GM11168 (cell line): ENCODE data around the gene ING4.

ENCODE experiments used
- in situ Hi-C: fragments of 300-500 bp; cut with MboI; formaldehyde crosslinking; loops from one replicate; pipeline ENCODE4 v1.12.0; 2022; ENCODE audit warnings: low sequenced_read_pairs; ENCODE audit not compliant: unreplicated experiment

ING4 gene

GRCh38 chr12:6612652-6613014, 50.3 kb downstream of the ING4 start:
- in situ Hi-C loops, result no loop called here

DNA sequence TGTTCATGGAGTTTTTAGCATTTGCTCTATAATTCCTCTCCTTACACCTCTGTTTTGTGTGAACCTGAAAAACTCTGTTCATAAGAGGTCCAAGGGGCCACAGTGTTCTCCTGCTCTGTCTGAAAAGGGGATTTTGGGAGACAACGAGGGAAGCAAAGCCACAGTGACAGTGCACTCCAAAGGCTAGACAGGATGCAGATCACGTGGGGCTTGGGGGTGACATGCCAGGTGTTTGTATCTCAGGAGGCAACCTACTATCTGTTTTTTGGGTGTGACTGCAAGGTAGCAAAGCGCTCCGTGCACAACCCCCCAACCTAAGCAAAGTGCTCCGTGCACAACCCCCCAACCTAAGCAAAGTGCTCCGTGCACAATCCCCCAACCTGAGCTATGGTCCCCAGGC, 50.7 kb downstream of the ING4 start:
- in situ Hi-C loops, result no loop called here

DNA sequence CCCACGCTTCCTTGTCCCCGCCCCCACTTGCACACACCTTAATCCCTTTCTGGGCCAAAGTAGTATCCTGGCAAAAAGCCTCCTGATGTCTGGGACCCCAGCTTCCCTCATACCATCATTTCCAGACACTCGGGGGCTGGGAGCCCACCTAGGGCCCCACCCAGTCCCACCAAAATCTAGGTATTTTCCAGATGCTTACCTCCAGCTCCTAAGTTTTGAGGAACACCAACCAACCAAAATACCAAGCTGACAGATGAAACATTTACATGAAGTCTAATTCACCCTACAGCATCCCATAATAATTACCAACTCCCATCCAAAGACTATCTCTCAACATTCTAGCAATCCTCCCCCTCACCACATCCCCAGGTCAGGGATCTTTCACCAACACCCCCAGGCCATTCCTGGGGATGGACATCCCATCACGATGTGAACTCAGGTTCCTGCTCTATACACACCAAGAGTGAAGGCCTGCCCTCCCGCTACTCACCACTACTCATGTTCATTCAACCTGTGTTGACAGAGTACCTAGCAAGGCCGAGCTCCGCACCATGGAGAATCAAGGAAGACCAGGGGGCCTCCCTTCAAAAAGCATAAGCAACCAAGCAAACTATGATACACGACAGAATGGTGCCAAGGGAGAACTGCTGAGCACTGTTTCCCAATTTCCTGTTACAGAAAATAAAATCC, 54.2 kb downstream of the ING4 start:
- in situ Hi-C loops, result no loop called here

GRCh38 chr12:6607751-6608591, 54.9 kb downstream of the ING4 start:
- in situ Hi-C loops, result no loop called here

GRCh38 chr12:6606331-6607131, 56.4 kb downstream of the ING4 start:
- in situ Hi-C loops, result no loop called here

DNA sequence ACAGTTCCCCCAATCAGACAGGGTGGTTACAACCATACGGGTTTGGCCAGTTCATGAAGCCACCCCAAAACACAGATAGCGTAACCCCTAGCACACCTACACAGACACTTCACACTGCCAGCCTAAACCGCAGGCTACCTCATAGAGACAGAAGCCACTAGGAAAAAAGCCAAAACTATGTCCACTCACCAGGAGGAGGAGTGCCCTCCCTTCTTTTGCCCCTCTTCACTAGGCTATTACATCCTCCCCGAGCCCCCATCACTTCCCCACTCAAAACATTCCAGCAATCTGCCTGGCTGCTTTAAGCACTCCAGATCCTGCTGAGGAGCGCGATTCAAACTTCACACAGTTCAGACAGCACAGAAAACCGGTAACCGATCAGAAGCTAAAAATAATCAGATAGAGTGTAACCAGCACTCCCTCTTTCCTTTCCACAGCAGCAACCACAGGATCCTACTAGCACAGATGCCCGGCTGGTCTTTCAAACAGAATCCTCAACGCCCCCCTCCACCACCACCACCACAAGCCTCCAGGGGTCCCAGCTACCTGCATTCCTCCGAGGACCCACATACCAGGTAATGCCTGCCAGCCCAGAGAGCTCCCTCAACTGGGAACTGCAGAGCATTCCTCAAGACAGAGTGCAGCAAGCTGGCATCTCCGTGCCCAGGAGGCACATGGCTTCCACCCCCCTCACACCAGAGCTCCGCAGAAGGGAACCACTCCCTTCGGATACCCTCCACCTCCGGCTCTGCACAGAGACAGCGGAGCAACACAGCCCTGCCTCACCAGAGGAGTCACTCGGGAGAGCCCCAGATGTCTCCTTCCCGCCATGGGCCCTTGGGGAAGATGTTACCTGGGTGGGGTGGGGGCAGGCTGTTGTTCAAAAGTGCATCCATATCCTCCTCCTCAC, 57.2 kb downstream of the ING4 start:
- in situ Hi-C loops, result no loop called here

DNA sequence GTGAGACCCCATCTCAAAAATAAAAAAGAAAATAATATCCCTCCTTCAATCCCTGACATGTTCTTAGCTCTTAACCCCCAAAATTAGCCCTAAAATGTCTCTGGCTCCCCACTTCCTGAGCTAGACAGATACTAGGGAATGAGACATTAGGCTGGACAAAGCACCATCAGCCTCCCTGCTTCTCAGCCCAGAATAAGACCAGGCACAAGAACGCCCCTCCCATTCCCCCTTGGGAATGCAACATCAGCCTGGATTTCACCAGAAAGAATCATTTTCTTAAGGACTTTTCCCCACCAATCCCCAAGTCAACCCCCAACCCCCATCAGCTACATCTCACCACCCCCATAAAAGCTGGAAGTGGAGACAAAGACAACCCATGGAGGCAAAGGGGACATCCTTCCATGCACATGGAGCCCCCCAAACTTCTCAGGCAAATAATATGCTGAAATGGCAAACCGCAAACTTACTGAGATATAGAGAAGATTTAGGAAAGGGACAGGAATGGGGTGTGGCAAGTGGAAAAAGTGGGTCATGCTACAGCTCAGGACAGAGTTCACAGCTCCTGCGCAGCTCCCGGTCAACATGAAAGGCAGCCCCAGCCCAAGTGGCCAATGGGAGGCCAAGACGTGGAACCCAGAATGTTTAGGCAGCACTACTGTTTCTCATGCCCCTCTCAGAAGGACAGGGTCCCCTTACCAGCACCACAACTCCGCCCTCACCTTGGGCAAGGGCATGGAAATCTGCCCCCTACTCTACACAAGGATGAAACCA, 58.5 kb downstream of the ING4 start:
- in situ Hi-C loops, result no loop called here

DNA sequence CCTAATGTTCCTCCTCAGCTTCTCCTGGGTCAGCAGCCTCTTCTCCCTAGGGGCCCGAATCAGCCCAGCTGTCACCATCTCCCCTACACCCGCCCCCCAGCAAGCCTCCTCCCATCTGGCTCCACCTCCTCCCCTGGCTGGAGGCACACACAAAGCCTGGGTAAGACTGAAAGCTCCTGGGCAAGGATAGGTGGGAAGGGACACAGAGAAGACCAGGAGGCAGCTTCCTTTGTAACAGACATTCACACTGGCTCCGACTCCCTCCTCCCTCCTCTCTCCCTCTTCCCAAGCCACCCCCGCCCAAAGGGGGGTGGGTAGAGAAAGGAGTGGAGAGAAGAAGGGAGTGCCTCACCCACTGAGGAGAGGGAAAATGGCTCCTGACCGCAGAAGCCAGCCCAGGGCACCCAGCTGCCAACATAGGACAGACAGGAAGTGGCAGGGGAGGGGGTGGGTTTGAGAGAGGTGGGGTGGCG, 59.8 kb downstream of the ING4 start:
- in situ Hi-C loops, result no loop called here

- in situ Hi-C loops, result no loop called here
These were observed 60.4 kb downstream of the ING4 start for GRCh38 chr12:6602526-6602925.
